GM23338 (cell line): ENCODE measurements around the gene CES3. TPM values are rescaled to one million over a fixed set of nuclear protein-coding genes. Genes with fewer than 3 reads are reported as not detected.

Experiments
- ATAC-seq: fragments of 200-7000 bp; cut with Tn5 transposase; 3 replicates; pipeline ENCODE4 v1.9.1; 2020
- DNase-seq: peaks from one replicate; pipeline ENCODE4 v3.0.0-alpha.2; 2015; ENCODE audit warnings: low spot score
- H2AFZ ChIP-seq: fragments of 200-600 bp; sonication (generic); 2 replicates; pipeline ENCODE4 v1.8.0; 2016; ENCODE audit warnings: antibody characterized with exemption, mild to moderate bottlenecking, moderate library complexity
- H3F3A ChIP-seq: fragments of 200-600 bp; sonication (generic); replicated peaks from 2 replicates; pipeline ENCODE4 v1.8.0; 2017; ENCODE audit warnings: antibody characterized with exemption, mixed run types, low read depth
- H3K27ac ChIP-seq: fragments of 200-600 bp; sonication (generic); 2 replicates; pipeline ENCODE4 v1.6.1; 2016; ENCODE audit warnings: low read depth
- H3K27me3 ChIP-seq: fragments of 200-600 bp; sonication (generic); 2 replicates; pipeline ENCODE4 v1.8.0; 2016; ENCODE audit warnings: mild to moderate bottlenecking, mixed run types, moderate library complexity; ENCODE audit not compliant: insufficient read depth
- H3K36me3 ChIP-seq: fragments of 200-600 bp; sonication (generic); 2 replicates; pipeline ENCODE4 v1.8.0; 2016; ENCODE audit warnings: mild to moderate bottlenecking; ENCODE audit not compliant: insufficient read depth
- H3K4me1 ChIP-seq: fragments of 200-600 bp; sonication (generic); 2 replicates; pipeline ENCODE4 v1.8.0; 2016; ENCODE audit warnings: mild to moderate bottlenecking, moderate library complexity; ENCODE audit not compliant: insufficient read depth
- H3K4me2 ChIP-seq: fragments of 200-600 bp; sonication (generic); 2 replicates; pipeline ENCODE4 v1.7.1; 2017; ENCODE audit warnings: mixed run types
- H3K4me3 ChIP-seq: fragments of 200-600 bp; sonication (generic); 2 replicates; pipeline ENCODE4 v1.6.1; 2016; ENCODE audit warnings: mixed run types
- H3K79me2 ChIP-seq: fragments of 200-600 bp; sonication (generic); replicated peaks from 2 replicates; pipeline ENCODE4 v1.8.0; 2017; ENCODE audit warnings: mild to moderate bottlenecking; ENCODE audit not compliant: insufficient read depth
- H3K9me2 ChIP-seq: fragments of 200-600 bp; sonication (generic); 2 replicates; pipeline ENCODE4 v1.8.0; 2017; ENCODE audit not compliant: insufficient read depth
- H4K20me1 ChIP-seq: fragments of 200-600 bp; sonication (generic); replicated peaks from 2 replicates; pipeline ENCODE4 v1.8.0; 2017; ENCODE audit warnings: mild to moderate bottlenecking; ENCODE audit not compliant: insufficient read depth
- H3K27ac Mint-ChIP-seq: 2 replicates; pipeline ENCODE4 v1.8.0; 2020; ENCODE audit warnings: inconsistent platforms, mild to moderate bottlenecking, moderate library complexity, mixed read lengths
- H3K27me3 Mint-ChIP-seq: 3 replicates; pipeline ENCODE4 v1.8.0; 2022; ENCODE audit warnings: low read depth, mild to moderate bottlenecking, moderate library complexity, mixed read lengths, inconsistent platforms; ENCODE audit not compliant: insufficient read depth, poor library complexity
- H3K36me3 Mint-ChIP-seq: 3 replicates; pipeline ENCODE4 v1.8.0; 2021; ENCODE audit warnings: low read depth, mild to moderate bottlenecking, inconsistent platforms, moderate library complexity, mixed read lengths
- H3K4me1 Mint-ChIP-seq: 3 replicates; pipeline ENCODE4 v1.8.0; 2020; ENCODE audit warnings: mild to moderate bottlenecking, inconsistent platforms, mixed read lengths
- H3K4me3 Mint-ChIP-seq: 3 replicates; pipeline ENCODE4 v1.8.0; 2021; ENCODE audit warnings: moderate library complexity, mild to moderate bottlenecking, inconsistent platforms, mixed read lengths
- H3K9me3 Mint-ChIP-seq: 3 replicates; pipeline ENCODE4 v1.8.0; 2020; ENCODE audit warnings: moderate library complexity, mild to moderate bottlenecking, inconsistent platforms, mixed read lengths
- CREB1 ChIP-seq: fragments of 250-450 bp; sonication (Bioruptor Pico); IDR thresholded peaks from 2 replicates; pipeline ENCODE4 v1.5.0; 2020; ENCODE audit warnings: low read depth, mild to moderate bottlenecking, moderate library complexity
- CTCF ChIP-seq, 2 experiments: fragments of 200-600 bp in 1 of 2; sonication (generic) in 1 of 2; conservative IDR thresholded peaks; 2 replicates each; pipeline versions ENCODE4 v1.5.1 to v1.6.1; 2016 to 2017; ENCODE audit warnings: antibody characterized with exemption in 2 of 2, low read depth in 2 of 2, mild to moderate bottlenecking in 2 of 2, moderate library complexity in 1 of 2
- ETS1 ChIP-seq: IDR thresholded peaks from 2 replicates; pipeline ENCODE4 v1.6.1; 2016; ENCODE audit warnings: antibody characterized with exemption
- EZH2 ChIP-seq: fragments of 200-600 bp; sonication (generic); IDR thresholded peaks from one replicate; pipeline ENCODE4 v1.8.0; 2017; ENCODE audit warnings: antibody characterized with exemption, mild to moderate bottlenecking, low read depth; ENCODE audit not compliant: unreplicated experiment
- POLR2AphosphoS5 ChIP-seq: IDR thresholded peaks from 2 replicates; pipeline ENCODE4 v1.6.1; 2016; ENCODE audit warnings: antibody characterized with exemption, low read depth
- REST ChIP-seq: IDR thresholded peaks from one replicate; pipeline ENCODE4 v1.6.1; 2018; ENCODE audit warnings: antibody characterized with exemption; ENCODE audit not compliant: unreplicated experiment
- polyA plus RNA-seq: library from polyadenylated mRNA; unstranded; fragments of >200 nt; fragmentation: Nextera tagmentation; extraction: Ambion mirVana; gene quantifications from 2 replicates; pipeline ENCODE4 v1.2.1, GENCODE V29; 2016
- total RNA-seq: library from RNA; depleted of rRNA; stranded (reverse); fragments of >200 nt; shearing (Covaris generic); gene quantifications from 2 replicates; pipeline ENCODE4 v1.2.3, GENCODE V29; 2014

CES3 gene
- total and polyA plus RNA-seq, 2 experiments from 2014 or later: 0.55 to 1.0 TPM

GRCh38 chr16:66933776-66934137 lies 27.3 kb upstream of the CES3 start (continued):
- TF ChIP-seq CTCF (conservative IDR thresholded peaks at IDR 0.05; ENCODE audit: low read depth in 2 of 2): no peak
- no peak for TF ChIP-seq REST

GRCh38 chr16:66934138-66934838 lies 26.8 kb upstream of the CES3 start, which contains the start of gene CIAO2B:
CIAO2B (minus strand) TSS chr16:66934402; CDS start chr16:66934364, 38 bp downstream.
- H3K4me1 Mint-ChIP-seq: peaks cover 12% of the 10 kb centered on the region
- ATAC-seq: peak; percentile 85
- peak; percentile 9 for TF ChIP-seq EZH2
- no peak for TF ChIP-seq CREB1 (CRISPR knock-in tag)
- TF ChIP-seq POLR2AphosphoS5: peak; percentile 88
- TF ChIP-seq ETS1: peak; percentile 80; the same call in 1 of the 2 replicates
- peak; percentile 85 for DNase-seq
- peak within 1 kb of the TSS; percentile 91 for H3K4me3 ChIP-seq
- peaks cover 5% of the 10 kb centered on the region; the same call in 1 of the 3 replicates for H3K36me3 Mint-ChIP-seq
- H3K27ac Mint-ChIP-seq: peak within 1 kb of the TSS; percentile 87
- H3K4me1 ChIP-seq: peaks cover 8% of the 10 kb centered on the region
- no peaks in the 10 kb centered on the region for H3K9me2 ChIP-seq
- peak within 1 kb of the TSS; percentile 93 for H2AFZ ChIP-seq
- H3K27ac ChIP-seq: no peak within 1 kb of the TSS
- H4K20me1 ChIP-seq: peaks cover 10% of the 10 kb centered on the region
- H3K4me3 Mint-ChIP-seq: peak within 1 kb of the TSS; percentile 98
- peaks cover 3% of the 10 kb centered on the region; the same call in 1 of the 2 replicates for H3K79me2 ChIP-seq
- H3K27me3 ChIP-seq: peaks cover 27% of the 10 kb centered on the region
- 0 out of 2 replicates have a peak, but pooled peaks cover 6% of the 10 kb centered on the region for H3F3A ChIP-seq
- H3K36me3 ChIP-seq: no peaks in the 10 kb centered on the region
- H3K9me3 Mint-ChIP-seq: no peaks in the 10 kb centered on the region
- H3K27me3 Mint-ChIP-seq: peaks cover 38% of the 10 kb centered on the region
- H3K4me2 ChIP-seq: peak within 1 kb of the TSS; percentile 96
